ENCODE data around the gene RIMBP3C.
"Not testable (repeated sequence)": the region's sequence is repeated elsewhere in the genome, so short reads cannot be mapped to it uniquely, and the experiment has no call there.

- not testable (repeated sequence) for TF ChIP-seq POLR2A (IDR thresholded peaks at IDR 0.05)
- TF ChIP-seq, protein P1, sequence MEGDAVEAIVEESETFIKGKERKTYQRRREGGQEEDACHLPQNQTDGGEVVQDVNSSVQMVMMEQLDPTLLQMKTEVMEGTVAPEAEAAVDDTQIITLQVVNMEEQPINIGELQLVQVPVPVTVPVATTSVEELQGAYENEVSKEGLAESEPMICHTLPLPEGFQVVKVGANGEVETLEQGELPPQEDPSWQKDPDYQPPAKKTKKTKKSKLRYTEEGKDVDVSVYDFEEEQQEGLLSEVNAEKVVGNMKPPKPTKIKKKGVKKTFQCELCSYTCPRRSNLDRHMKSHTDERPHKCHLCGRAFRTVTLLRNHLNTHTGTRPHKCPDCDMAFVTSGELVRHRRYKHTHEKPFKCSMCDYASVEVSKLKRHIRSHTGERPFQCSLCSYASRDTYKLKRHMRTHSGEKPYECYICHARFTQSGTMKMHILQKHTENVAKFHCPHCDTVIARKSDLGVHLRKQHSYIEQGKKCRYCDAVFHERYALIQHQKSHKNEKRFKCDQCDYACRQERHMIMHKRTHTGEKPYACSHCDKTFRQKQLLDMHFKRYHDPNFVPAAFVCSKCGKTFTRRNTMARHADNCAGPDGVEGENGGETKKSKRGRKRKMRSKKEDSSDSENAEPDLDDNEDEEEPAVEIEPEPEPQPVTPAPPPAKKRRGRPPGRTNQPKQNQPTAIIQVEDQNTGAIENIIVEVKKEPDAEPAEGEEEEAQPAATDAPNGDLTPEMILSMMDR (IDR thresholded peaks at IDR 0.05), result not testable (repeated sequence)
Measured at GRCh38 chr22:21580623-21581007, 29.4 kb upstream of the RIMBP3C start.
